PC-9 (cell line): ENCODE data around the gene KLK11. TPM values are rescaled to one million over a fixed set of nuclear protein-coding genes. Genes with fewer than 3 reads are reported as not detected.

Source experiments
- BruUV-seq: library from RNA; stranded (reverse); fragments of 400-500 nt; replicated peaks from 2 replicates; lab custom pipeline; 2021; lab: Mats Ljungman, UMichigan
- CTCF ChIA-PET: fragments of 300-600 bp; sonication (Branson Sonifier 250); formaldehyde crosslinking; loops from one replicate; lab custom pipeline; 2022; ENCODE audit warnings: antibody characterized with exemption; lab: Charles Lee
- POLR2A ChIA-PET: fragments of 300-600 bp; sonication (Branson Sonifier 250); formaldehyde crosslinking; loops from one replicate; lab custom pipeline; 2022; ENCODE audit warnings: antibody characterized with exemption; ENCODE audit not compliant: unreplicated experiment; lab: Charles Lee
- DNase-seq, 2 experiments: peaks; one replicate each; pipeline versions ENCODE4 v3.0.0 to v3.0.0-alpha.2; 2015 to 2022; ENCODE audit warnings: mixed read lengths in 1 of 2
- H2AFZ ChIP-seq: fragments of 200-600 bp; sonication (generic); 2 replicates; pipeline ENCODE4 v1.8.1; 2017; ENCODE audit warnings: antibody characterized with exemption
- H3F3A ChIP-seq: fragments of 200-600 bp; sonication (generic); 2 replicates; pipeline ENCODE4 v1.8.1; 2017; ENCODE audit warnings: antibody characterized with exemption, mild to moderate bottlenecking, low read depth; ENCODE audit not compliant: insufficient read depth
- H3K27ac ChIP-seq: fragments of 200-600 bp; sonication (generic); 2 replicates; pipeline ENCODE4 v1.6.1; 2016; ENCODE audit warnings: mixed run types
- H3K27me3 ChIP-seq: fragments of 200-600 bp; sonication (generic); 2 replicates; pipeline ENCODE4 v1.6.1; 2016; ENCODE audit warnings: low read depth, mixed run types; ENCODE audit not compliant: insufficient read depth
- H3K36me3 ChIP-seq: fragments of 200-600 bp; sonication (generic); 2 replicates; pipeline ENCODE4 v1.6.1; 2016; ENCODE audit warnings: low read depth, mixed run types
- H3K4me1 ChIP-seq: fragments of 200-600 bp; sonication (generic); replicated peaks from 2 replicates; pipeline ENCODE4 v1.6.1; 2016; ENCODE audit warnings: mixed run types; ENCODE audit not compliant: insufficient read depth
- H3K4me2 ChIP-seq: fragments of 200-600 bp; sonication (generic); 2 replicates; pipeline ENCODE4 v1.6.1; 2017; ENCODE audit warnings: mixed run types
- H3K4me3 ChIP-seq: fragments of 200-600 bp; sonication (generic); 2 replicates; pipeline ENCODE4 v1.6.1; 2016; ENCODE audit warnings: mixed run types
- H3K79me2 ChIP-seq: fragments of 200-600 bp; sonication (generic); 2 replicates; pipeline ENCODE4 v1.6.1; 2017; ENCODE audit warnings: low read depth, mixed run types
- H3K9me2 ChIP-seq: fragments of 200-600 bp; sonication (generic); 2 replicates; pipeline ENCODE4 v1.8.1; 2017; ENCODE audit warnings: mild to moderate bottlenecking; ENCODE audit not compliant: insufficient read depth
- H3K9me3 ChIP-seq: fragments of 200-600 bp; sonication (generic); 2 replicates; pipeline ENCODE4 v1.8.1; 2016; ENCODE audit warnings: low read depth; ENCODE audit not compliant: insufficient read depth
- H4K20me1 ChIP-seq: fragments of 200-600 bp; sonication (generic); 2 replicates; pipeline ENCODE4 v1.8.1; 2017; ENCODE audit not compliant: insufficient read depth
- CTCF ChIP-seq: fragments of 200-600 bp; sonication (generic); conservative IDR thresholded peaks from 2 replicates; pipeline ENCODE4 v1.6.1; 2017; ENCODE audit warnings: mixed run types, antibody characterized with exemption, mild to moderate bottlenecking, moderate library complexity
- EZH2 ChIP-seq: fragments of 200-600 bp; sonication (generic); IDR thresholded peaks from 2 replicates; pipeline ENCODE4 v1.8.0; 2017; ENCODE audit warnings: antibody characterized with exemption, low read depth
- intact Hi-C: fragments of 100-400 bp; cut with micrococcal nuclease; formaldehyde crosslinking; loops from one replicate; pipeline ENCODE4 v1.10.0; 2022; ENCODE audit not compliant: unreplicated experiment
- total RNA-seq: library from RNA; stranded (reverse); gene quantifications from 2 replicates; pipeline ENCODE4 v1.2.3, GENCODE V29; 2021

Gene KLK11
- total RNA-seq, 1 experiment from 2014 or later: 1.5 TPM

GRCh38 chr19:51018745-51019543 is 7.5 kb downstream of the KLK11 start:
- H3K9me3 ChIP-seq: no peaks in the 10 kb centered on the region
- CTCF ChIA-PET: interaction anchor here (0.6 to 1.1 kb wide), 5 partner anchors 35 to 113 kb away, joined by 3 to 8 read pairs (median 3); no protein-coding TSS in a partner anchor
- POLR2A ChIA-PET: interaction anchor here (0.6 to 1.9 kb wide), 7 partner anchors 17 to 68 kb away, joined by 3 to 23 read pairs (median 6); partner anchors contain the start of gene KLK8
- no peaks in the 10 kb centered on the region for H3K9me2 ChIP-seq
- TSS peak; percentile 90 for BruUV-seq
- DNase-seq: peak; percentile 79 to 87
- peak overlapping the region; percentile 81 for H3K27ac ChIP-seq
- H3K4me1 ChIP-seq: peaks cover 19% of the 10 kb centered on the region
- intact Hi-C loops: loop anchor here (5.0 to 10.0 kb wide), 3 partner anchors 148 to 314 kb away; no protein-coding TSS in a partner anchor
- H3K4me2 ChIP-seq: peak overlapping the region; percentile 95
- peak overlapping the region; percentile 90 for H2AFZ ChIP-seq
- H4K20me1 ChIP-seq: no peaks in the 10 kb centered on the region
- H3K27me3 ChIP-seq: no peaks in the 10 kb centered on the region
- no peaks in the 10 kb centered on the region for H3K79me2 ChIP-seq
- H3K36me3 ChIP-seq: no peaks in the 10 kb centered on the region
- peak overlapping the region; percentile 79 for H3K4me3 ChIP-seq
- no peak for TF ChIP-seq CTCF
- TF ChIP-seq EZH2: no peak
- peaks cover 39% of the 10 kb centered on the region for H3F3A ChIP-seq

DNA sequence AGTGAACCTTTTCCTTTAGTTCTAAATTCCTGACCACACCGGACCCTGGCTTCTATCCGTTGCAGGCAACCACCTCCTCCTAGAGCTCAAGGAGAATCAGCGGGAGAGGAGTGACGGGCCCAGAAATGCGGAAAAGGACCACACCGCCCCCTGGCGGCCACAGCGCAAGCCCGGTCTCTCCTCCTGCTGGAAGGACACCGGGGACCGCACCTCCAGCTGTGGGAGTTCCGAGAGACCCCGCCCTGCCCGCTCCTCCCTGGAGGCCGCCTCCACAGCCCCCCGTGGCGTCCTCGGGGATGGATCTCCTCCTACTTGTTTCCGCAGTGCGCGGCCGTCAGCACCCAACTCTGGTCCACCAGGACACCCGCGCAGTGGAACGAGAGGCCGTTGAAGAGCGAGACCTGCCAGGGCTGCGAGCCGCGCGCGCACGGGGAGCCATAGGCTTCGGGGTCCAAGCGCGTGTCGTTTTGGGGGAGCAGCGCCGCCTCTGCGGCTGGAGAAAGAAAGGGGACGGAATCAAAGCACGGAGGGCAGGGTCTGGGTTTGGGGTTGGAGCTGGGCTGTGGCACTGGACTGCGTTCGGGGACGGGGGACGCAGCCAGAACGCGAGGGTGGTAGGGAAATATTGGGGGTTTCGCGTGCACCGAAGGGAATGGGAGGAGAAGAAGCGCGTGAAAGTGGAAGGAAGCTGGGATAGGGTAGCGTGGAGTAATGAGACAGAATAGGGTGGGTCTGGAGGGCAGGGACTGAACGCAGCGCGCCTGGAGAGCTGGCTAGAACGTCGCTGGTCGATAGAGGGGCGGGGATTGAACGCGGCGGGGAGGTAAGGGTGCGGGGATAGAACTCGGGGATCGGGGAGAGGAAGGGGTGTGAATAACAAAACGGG is 9.4 kb downstream of the KLK11 start:
- BruUV-seq: no TSS peak
- Histone ChIP-seq H3K9me2 (no peaks in the 10 kb centered on the region), H3K27me3 (no peaks in the 10 kb centered on the region), H3K4me3 (peak overlapping the region; percentile 79), H3F3A (peaks cover 45% of the 10 kb centered on the region), H3K9me3 (no peaks in the 10 kb centered on the region), H3K79me2 (no peaks in the 10 kb centered on the region), H3K36me3 (no peaks in the 10 kb centered on the region), H4K20me1 (no peaks in the 10 kb centered on the region), H3K4me1 (peaks cover 19% of the 10 kb centered on the region), H3K4me2 (peak overlapping the region; percentile 95), H3K27ac (peak overlapping the region; percentile 81), H2AFZ (peak overlapping the region; percentile 87)
- DNase-seq: peak; percentile 88 to 97
- ChIA-PET CTCF (interaction anchor here (0.5 to 1.9 kb wide), 15 partner anchors 9 to 213 kb away, joined by 3 to 21 read pairs (median 4); partner anchors contain the start of genes KLK5, KLK7 and KLK8), POLR2A (interaction anchor here (0.5 to 1.3 kb wide), 12 partner anchors 9 to 325 kb away, joined by 3 to 14 read pairs (median 5); partner anchors contain the start of genes KLK5 and KLK6)
- peak; percentile 99 for TF ChIP-seq CTCF
- no peak for TF ChIP-seq EZH2
- intact Hi-C loops: loop anchor here (1.0 to 10.0 kb wide), 7 partner anchors 16 to 312 kb away; partner anchors contain the start of genes KLK5, KLK6 and KLK8
